GM19099 (cell line): ENCODE measurements around the gene CENPT.

ENCODE experiments used
- POLR2A ChIP-seq: IDR thresholded peaks from 3 replicates; pipeline ENCODE4 v1.6.1; 2011; ENCODE audit warnings: low read depth; ENCODE audit not compliant: insufficient read length; ENCODE audit errors: extremely low read depth

The CENPT gene

DNA sequence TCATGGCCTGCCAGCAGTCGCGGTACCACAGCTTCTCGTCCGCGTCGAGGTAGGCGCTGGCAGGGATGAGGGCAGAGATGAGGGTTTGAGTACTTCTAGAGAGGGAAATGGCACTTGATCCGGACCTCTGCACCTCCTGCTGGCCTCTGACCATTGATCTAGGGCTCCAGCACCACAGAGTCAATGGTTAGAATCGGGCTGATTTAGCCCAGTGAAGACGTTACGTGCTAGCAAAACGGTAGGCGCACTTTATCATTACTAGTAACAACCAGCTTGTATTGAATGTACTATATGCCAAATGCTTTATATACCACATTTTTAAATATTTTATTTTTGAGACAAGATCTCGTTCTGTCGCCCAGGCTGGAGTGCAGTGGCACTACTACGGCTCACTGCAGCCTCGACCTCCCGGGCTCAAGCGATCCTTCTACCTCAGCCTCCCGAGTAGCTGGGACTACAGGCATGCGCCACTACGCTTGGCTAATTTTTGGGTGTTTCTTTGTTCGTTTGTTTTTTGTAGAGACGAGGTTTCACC, 40.3 kb downstream of the CENPT start:
- TF ChIP-seq POLR2A, result no peak

DNA sequence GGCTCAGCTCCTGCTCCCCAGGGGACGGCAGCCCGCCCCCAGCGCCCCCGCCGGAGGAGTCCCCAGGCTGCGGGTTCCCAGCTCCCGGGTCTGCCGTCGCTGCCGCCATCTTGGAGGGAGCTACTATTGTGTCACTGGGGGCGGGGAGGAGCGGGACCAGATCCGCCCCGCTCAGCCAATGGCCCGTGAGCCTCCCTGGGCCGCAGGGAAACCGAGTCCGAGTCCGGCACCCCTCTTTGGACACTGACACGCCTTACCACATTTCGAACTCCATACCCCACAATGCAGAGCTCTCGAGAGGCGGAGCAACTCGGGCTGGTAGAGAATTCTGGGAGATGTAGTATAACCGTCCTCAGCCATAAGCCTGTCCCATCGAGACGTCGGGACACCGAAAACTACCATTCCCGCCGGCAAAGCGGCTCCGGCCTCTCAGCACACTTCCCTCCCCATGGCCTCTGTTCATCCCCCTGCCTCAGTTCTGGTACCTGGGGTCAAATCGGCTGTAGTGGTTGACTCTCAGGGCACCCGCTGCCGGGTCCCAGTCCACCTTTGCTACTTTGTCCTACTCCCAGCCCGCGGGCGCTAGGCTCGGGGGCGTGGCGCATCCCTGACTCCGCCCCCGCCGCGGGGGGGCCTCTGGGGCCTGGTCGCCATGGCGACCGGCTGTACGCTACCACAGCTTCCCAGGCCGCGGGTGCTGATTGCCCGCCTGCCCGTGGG, 40.9 kb downstream of the CENPT start, which contains the start of the genes RANBP10 and TSNAXIP1:
TSS of gene RANBP10 (minus strand) at position 133 of the 720 bp plus-strand sequence. CDS start at position 109, 24 bp downstream.
TSS of gene TSNAXIP1 (plus strand) at position 462 of the 720 bp plus-strand sequence. CDS start 261 bp downstream, outside the sequence.
- peak; percentile 91 for TF ChIP-seq POLR2A

DNA sequence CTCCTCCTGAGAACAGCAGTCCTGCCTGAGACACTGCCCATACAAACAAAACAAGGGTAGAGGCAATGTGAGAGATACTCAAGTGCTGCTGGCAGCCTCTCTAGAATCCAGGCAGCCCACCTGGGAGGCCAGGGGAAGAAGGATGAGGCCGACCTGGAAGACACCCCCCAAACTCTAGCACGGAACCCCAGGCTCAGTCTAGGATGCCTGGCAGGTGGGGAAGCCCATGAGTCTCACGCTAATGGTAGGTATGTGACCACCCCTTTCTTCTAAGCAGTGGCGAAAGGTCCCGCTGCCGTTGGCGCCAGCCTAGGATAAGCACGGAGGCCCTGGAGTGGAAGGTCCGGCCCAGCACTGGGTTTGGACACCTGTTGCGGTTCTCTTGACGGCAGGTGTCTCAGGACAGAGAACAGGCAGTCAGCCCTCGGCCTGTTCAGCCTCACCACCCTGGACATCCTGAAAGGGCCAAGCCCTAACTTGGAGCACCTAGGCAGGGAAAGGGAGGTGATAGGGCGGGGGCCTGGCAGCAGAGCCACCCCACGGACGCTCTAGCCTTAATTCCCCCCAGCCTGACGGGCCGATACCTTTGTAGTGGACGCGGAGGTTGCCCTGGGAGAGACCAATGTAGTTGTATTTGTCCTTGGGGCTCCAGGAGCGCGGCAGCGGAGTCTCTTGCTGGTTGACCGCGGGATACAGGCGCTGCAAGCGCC, 41.6 kb downstream of the CENPT start:
- no peak for TF ChIP-seq POLR2A

DNA sequence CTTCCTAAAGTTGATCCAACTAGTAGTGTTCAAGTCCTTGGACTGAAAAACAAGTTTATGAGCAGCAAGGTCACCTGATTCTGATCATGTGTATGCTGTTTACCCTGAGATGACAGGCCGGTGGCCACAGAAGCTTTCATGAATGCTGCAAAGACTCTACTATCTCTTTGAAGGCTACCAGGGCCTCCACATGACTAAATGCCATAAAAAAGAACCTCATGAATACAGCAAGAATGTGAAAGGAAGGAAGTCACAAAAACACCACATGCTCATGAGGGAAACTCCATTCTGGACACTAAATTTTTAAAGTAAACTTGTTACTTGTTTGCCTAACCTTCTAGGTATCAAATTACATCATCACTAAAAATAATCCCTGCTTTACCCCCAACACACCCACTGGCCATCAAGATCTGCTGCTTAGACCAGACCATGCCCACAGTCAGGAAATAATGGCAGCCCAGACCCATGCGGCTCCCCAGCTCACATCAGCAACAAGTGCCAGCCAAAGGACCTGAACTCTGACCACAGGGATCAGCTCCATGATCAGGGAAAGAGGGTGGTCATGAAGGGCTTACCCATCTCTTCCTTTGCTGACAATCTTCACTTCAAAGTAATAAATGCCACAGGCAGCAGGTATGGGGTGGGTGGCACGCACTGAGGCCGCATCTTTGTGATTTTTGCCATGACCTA, 42.5 kb downstream of the CENPT start:
- no peak for TF ChIP-seq POLR2A

DNA sequence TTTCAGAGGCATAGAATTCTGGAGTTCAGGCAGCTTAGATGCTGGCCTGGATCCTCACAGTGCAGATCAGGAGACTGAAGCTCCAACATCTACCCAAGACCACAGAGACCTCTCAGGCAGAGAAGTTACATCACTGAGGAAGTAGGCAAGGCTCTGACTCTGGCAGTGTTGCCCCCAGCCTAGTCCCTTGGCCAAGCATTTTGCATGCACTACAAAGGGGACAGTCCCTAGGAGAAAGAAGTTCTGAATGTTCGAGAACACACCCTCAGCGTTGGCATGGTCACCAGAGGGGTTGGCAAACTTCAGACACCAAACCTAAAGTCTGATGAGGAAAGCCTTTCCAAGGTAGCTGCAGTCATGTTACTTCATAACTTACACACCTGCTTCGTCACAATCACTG, 43.6 kb downstream of the CENPT start:
- TF ChIP-seq POLR2A, result no peak

DNA sequence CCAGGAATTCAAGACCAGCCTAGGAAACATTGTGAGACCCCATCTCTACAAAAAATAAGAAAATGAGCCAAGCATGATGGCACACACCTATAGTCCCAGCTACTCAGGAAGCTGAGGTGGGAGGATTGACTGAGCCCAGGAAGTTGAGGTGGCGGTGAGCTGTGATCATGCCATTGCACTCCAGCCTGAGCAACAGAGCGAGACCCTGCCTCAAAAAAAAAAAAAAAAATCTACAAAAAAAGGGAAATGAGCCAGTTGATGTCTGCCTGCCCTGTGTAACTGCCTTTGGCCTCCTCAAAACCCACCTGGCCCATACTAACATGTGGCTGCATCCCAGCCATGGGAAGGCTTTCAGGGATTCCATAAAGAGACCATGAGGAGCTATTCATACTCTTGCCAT, 45.6 kb downstream of the CENPT start:
- no peak for TF ChIP-seq POLR2A

DNA sequence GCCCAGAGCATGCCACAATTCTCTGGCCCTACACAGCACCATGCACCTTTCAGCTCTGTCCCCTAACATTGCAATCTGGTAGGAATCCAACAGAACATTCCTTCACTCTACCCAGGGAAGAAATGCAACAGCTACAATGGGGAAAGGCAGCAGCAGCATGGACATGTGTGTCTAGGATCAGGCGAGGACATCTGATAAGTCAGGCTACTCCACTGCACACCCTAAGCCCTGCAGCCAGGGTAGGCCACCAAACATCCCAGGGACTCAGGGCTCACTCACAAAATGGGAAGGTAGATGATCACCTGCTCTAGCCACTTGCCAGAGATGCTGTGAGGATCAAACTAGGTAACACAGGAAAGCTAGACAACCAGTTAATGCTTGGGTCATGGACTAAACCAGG, 46.3 kb downstream of the CENPT start:
- no peak for TF ChIP-seq POLR2A

DNA sequence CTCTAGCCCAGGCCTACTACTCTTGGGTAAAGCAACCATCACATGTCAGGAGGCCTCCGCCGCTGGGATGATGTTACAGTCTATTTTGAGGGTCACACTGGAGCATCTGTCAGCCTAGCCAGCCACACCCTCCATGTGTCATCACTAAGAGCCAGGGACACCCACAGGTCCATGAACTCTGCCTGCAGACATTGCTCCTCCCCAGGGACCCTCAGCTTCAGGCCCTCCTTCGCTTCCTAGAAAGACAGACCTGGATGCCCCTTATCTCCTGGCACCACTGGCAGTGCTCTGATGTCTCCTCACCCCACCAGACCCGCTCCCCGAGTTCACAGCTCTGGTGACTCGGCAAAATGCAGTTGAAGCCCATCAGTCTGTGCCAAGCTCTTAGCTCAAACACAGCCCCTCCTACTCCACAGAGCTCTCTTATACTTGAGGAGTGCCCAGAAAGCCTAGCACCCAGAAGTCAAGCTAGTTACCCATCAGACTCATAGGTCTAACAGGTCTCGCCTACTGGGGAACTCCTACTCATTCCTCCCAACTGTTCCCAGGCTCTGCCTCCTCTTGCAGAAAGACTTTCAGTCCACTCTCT, 47.1 kb downstream of the CENPT start:
- no peak for TF ChIP-seq POLR2A

DNA sequence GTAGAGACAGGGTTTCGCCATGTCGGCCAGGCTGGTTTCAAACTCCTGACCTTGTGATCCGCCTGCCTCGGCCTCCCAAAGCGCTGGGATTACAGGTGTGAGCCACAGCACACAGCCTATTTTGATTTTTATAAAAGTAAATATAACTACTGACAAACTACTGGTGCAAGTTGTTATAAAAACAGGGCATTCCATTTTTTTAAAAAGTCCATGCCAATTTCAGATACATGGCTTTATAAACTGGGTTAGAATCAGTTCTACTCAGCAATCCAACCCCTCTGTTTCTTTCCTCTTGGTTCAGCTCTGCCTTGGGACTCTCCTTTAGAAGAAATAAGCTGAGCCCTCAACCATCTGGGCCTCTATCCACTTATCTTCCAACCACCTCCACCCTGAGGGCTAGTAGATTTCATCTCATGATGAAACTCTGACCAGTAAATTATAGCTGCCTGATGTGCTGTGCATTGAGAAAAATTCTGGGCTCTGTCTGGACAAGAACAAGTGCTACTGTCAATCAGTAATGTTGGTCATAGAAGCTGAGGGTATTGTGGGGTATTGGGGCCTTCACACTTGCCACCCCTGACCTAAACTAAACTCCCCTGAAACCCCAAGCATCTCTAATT, 51.3 kb downstream of the CENPT start:
- no peak for TF ChIP-seq POLR2A

DNA sequence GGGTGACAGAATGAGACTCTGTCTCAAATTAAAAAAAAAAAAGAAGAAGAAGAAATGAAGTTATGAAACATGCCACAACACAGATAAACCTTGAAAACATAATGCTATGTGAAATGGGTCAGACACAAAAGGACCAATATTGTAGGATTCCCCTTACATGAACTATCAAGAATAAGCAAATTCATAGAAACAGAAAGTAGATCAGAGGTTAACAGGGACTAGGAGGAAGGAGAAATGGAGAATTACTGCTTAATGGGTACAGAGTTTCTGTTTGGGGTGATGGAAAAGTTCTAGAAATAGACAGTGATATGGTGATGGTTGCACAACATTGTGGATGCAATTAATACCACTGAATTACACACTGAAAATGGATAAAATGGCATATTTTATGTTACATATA, 57.4 kb downstream of the CENPT start:
- no peak for TF ChIP-seq POLR2A

DNA sequence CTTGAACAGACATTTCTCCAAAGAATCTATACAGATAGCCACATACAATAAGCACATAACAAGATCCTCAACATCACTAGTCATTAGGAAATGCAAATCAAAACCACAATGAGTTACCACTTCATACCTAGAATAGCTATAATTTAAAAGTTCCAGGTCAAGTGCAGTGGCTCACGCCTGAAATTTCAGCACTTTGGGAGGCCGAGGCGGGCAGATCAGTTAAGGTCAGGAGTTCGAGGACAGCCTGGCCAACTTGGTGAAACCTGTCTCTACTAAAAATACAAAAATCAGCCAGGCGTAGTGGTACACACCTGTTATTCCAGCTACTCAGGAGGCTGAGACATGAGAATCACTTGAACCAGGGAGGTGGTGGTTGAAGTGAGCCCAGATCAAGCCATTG, 61.0 kb downstream of the CENPT start:
- no peak for TF ChIP-seq POLR2A

DNA sequence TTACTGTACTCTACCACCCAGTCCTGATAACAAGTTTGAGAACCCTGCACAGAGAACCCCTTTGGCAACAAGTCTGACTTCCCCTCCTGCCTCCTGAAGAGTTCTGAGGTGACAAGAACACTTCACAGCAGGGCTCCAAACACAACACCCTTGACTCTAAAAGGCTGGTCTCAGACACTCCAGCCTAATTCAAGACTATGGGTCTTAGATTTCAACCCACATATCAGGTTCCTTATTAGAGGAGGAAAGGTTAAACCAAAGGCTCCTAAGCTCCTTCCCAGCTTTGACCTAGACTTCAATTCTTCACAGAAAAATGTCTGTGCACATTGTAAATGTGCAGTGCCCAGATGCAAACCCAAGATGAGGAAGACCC, 64.2 kb downstream of the CENPT start:
- no peak for TF ChIP-seq POLR2A

DNA sequence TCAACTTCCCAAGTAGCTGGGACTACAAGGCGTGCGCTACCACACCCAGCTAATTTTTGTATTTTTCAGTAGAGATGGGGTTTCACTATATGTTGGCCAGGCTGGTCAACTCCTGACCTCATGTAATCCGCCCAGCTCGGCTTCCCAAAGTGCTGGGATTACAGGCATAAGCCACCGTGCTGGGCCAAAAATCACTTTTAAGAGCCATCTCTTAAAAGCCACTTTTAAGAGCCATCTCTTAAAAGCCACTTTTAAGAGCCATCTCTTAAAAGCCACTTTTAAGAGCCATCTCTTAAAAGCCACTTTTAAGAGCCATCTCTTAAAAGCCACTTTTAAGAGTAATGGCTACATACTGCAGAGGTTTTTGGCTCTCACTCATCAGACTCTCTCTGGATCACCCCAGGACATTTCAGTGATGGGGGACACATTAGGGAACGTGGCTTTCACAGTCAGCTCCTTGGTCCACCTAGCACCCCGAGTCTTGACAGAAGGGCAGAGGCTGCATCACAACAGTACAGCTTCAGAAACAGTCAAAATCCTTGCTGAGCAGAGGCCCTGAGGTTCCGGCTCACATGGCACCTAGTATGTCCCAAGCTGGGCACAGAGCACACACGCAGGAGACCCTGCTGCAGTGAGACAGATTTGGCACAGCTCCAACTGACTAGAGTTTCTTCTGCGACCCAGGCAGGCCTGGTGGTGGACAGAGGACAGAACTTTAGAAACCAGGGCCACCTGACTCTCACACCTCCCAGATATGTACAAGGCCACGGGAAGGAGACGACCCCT, 64.7 kb downstream of the CENPT start:
- TF ChIP-seq POLR2A, result no peak

DNA sequence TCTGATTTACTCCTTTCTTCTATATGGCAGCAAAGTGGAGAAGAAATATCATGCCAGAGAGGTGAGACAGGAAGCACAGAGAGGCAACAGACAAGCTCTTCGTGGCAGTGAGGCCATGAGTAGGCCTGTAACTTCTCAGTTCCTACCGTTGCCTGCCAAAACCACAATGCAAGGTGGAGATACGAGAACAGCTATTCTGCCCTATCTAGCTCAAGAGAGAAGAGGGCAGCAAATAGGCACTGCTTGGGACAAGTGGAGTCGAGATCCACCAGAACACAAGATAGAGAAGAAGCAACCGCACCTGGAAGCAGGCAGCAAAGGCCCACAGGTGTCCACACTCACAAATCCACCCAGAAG, 66.0 kb downstream of the CENPT start:
- no peak for TF ChIP-seq POLR2A

DNA sequence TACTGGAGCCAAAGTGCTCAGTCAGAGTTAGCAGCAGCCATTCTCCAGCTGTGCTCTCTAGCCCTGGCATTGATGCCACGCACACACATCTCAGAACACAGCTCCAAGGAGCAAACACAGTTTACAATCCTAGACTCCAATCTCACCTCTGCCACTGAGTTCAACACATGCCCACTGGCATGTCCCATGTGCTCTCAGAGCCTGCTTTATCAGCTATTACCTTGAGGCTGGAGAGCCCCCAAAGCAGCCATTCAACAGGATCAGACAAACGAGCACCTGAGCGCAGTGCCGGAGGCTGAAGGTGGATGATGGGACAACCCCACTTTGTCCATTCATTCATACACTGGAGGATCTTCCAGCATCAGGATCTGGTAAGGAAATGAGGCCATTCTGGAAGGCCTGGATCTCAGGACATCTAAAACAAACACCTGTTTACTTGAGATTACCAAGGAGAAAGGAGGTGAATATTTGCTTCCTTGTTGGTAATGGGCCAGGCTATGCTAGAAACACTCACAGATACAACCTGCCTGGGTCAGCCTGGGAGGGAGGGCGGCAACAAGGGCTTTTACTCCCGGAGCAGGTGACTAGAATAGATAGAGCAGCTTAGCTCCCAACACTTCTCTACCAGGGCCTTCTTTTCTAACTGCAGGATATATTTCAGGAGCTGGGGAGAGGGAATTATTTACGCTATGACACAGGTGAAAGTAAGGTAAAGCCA, 66.5 kb downstream of the CENPT start:
- no peak for TF ChIP-seq POLR2A
